HEK293T (cell line): Measurements from ENCODE around the gene KCNJ1.

Experiments
- ELF4 ChIP-seq: fragments of 450-650 bp; IDR thresholded peaks from 2 replicates; pipeline ENCODE4 v1.6.1; 2017; ENCODE audit warnings: antibody characterized with exemption
- FOXK2 ChIP-seq: fragments of 450-650 bp; IDR thresholded peaks from 2 replicates; pipeline ENCODE4 v1.6.1; 2016; ENCODE audit warnings: mild to moderate bottlenecking
- FOXM1 ChIP-seq: fragments of 450-650 bp; IDR thresholded peaks from 2 replicates; pipeline ENCODE4 v1.6.1; 2017; ENCODE audit warnings: mild to moderate bottlenecking, borderline replicate concordance
- L3MBTL2 ChIP-seq: fragments of 450-650 bp; conservative IDR thresholded peaks from 2 replicates; pipeline ENCODE4 v1.6.1; 2016; ENCODE audit warnings: mild to moderate bottlenecking
- NFRKB ChIP-seq: fragments of 450-650 bp; IDR thresholded peaks from 2 replicates; pipeline ENCODE4 v1.6.1; 2016; ENCODE audit warnings: mild to moderate bottlenecking, moderate library complexity
- SP1 ChIP-seq: fragments of 450-650 bp; IDR thresholded peaks from 2 replicates; pipeline ENCODE4 v1.6.1; 2017
- SUZ12 ChIP-seq: fragments of 450-650 bp; IDR thresholded peaks from 2 replicates; pipeline ENCODE4 v1.6.1; 2016; ENCODE audit warnings: mild to moderate bottlenecking
- TARDBP ChIP-seq: fragments of 450-650 bp; IDR thresholded peaks from 2 replicates; pipeline ENCODE4 v1.6.1; 2016
- TF ChIP-seq, protein P1 (sequence below): fragments of 450-650 bp; IDR thresholded peaks from 2 replicates; pipeline ENCODE4 v1.6.1; 2016

DNA sequence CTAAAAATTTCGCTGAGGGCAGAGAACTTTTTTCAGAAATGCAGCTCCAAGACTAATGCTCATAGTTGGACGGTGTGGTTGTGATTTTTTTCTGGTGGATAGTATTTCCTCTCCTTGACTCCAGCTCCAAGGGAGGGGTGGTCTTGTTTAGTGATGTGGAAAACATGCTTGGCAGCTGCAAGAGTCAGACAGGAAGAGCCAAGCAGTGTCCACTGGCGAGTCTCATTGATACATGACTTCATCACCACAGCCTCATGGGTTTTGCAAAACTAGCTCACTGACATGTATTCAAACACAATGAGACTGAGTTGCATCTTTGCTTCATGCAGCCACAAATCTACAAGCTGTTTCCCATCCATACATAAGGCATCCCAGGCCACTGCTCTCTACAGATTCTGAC lies 7.3 kb upstream of the KCNJ1 start:
- no peak for TF ChIP-seq SP1
- TF ChIP-seq SUZ12: no peak
- no peak for TF ChIP-seq L3MBTL2
- TF ChIP-seq, protein P1, sequence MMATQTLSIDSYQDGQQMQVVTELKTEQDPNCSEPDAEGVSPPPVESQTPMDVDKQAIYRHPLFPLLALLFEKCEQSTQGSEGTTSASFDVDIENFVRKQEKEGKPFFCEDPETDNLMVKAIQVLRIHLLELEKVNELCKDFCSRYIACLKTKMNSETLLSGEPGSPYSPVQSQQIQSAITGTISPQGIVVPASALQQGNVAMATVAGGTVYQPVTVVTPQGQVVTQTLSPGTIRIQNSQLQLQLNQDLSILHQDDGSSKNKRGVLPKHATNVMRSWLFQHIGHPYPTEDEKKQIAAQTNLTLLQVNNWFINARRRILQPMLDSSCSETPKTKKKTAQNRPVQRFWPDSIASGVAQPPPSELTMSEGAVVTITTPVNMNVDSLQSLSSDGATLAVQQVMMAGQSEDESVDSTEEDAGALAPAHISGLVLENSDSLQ: no peak
- TF ChIP-seq ELF4: no peak
- TF ChIP-seq NFRKB: no peak
- TF ChIP-seq TARDBP: no peak
- TF ChIP-seq FOXK2: no peak
- no peak for TF ChIP-seq FOXM1
